Brain microvascular endothelial cell (primary cell): ENCODE results near the gene MSL3B.

Source experiments
- DNase-seq: peaks from one replicate; pipeline ENCODE4 v3.0.0-alpha.2; 2020
- H3K27ac ChIP-seq: fragments of 250-450 bp; sonication (Bioruptor Pico); 2 replicates; pipeline ENCODE4 v1.5.1; 2020; ENCODE audit warnings: mild to moderate bottlenecking, moderate library complexity
- H3K27me3 ChIP-seq: fragments of 250-450 bp; sonication (Bioruptor Pico); replicated peaks from 2 replicates; pipeline ENCODE4 v1.5.1; 2020; ENCODE audit warnings: mild to moderate bottlenecking
- H3K36me3 ChIP-seq: fragments of 250-450 bp; sonication (Bioruptor Pico); replicated peaks from 2 replicates; pipeline ENCODE4 v1.5.1; 2020; ENCODE audit warnings: mild to moderate bottlenecking
- H3K4me3 ChIP-seq: 2 replicates; pipeline ENCODE4 v1.5.1; 2011; ENCODE audit warnings: low read depth, mild to moderate bottlenecking, control low read depth, low read length, moderate library complexity
- CTCF ChIP-seq: IDR thresholded peaks from 2 replicates; pipeline ENCODE4 v1.5.1; 2011; ENCODE audit warnings: low read depth, mild to moderate bottlenecking, moderate library complexity, low read length, control low read depth, inconsistent platforms; ENCODE audit errors: missing control alignments
- in situ Hi-C: cut with HindIII; loops from 2 replicates; pipeline ENCODE4 v1.10.0; 2017; ENCODE audit warnings: low sequenced_read_pairs, low pct_ligation_motif_present

MSL3B gene

DNA sequence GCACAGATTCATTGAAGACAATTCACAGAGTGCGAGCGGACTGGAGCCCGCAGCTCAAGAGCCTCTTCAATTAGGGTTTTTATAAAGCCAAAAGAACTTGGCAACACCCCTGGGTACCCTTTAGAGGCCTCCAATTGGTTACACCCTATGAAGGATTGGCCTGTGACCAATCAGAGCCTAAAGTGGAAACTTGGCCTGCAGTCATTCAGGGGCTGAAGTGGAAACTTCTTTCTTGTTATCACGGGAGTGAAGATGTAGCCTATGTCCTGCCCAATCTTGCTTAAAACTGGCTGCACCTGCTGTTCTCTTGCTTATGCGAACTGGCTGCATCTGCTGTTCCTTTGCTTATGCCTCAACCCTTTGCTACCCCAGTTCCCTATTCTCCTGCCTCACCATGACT, 12.0 kb downstream of the MSL3B start:
- TF ChIP-seq CTCF: no peak
- Histone ChIP-seq H3K36me3 (no peaks in the 10 kb centered on the region), H3K27ac (no peak overlapping the region), H3K27me3 (no peaks in the 10 kb centered on the region), H3K4me3 (no peak overlapping the region)
- in situ Hi-C loops: no loop called here
- no peak for DNase-seq

DNA sequence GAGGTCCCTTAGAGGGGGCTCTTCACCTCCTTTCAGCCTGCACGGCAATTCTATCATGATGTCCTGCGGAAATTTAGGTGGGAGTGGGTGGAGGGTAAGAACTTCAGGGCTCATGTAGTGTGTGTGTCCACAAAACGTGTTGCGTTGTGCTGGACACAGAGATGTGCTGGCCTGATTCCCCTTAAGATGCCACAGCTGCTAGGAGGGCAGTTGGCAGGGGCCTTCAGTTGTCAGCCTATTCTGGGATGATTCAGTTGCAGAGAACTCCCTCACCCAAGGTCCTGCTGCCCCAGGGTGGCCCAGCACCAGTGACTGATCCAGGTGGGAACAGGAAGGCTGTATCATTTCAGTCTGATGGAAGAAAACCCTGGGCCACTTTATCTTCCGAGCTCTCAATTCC, 12.8 kb downstream of the MSL3B start:
- no peak overlapping the region for H3K4me3 ChIP-seq
- in situ Hi-C loops: no loop called here
- no peaks in the 10 kb centered on the region for H3K36me3 ChIP-seq
- H3K27me3 ChIP-seq: no peaks in the 10 kb centered on the region
- no peak overlapping the region for H3K27ac ChIP-seq
- no peak for TF ChIP-seq CTCF
- DNase-seq: no peak

GRCh38 chr2:233854241-233854981, 13.8 kb downstream of the MSL3B start, which contains the start of gene HJURP:
TSS of gene HJURP (minus strand) at chr2:233854535. CDS start at chr2:233854500, 35 bp downstream.
- in situ Hi-C loops: no loop called here
- Histone ChIP-seq H3K27me3 (no peaks in the 10 kb centered on the region), H3K36me3 (no peaks in the 10 kb centered on the region), H3K27ac (peak within 1 kb of the TSS; percentile 59), H3K4me3 (peak within 1 kb of the TSS; percentile 94)
- TF ChIP-seq CTCF: no peak
- peak; percentile 95 for DNase-seq

DNA sequence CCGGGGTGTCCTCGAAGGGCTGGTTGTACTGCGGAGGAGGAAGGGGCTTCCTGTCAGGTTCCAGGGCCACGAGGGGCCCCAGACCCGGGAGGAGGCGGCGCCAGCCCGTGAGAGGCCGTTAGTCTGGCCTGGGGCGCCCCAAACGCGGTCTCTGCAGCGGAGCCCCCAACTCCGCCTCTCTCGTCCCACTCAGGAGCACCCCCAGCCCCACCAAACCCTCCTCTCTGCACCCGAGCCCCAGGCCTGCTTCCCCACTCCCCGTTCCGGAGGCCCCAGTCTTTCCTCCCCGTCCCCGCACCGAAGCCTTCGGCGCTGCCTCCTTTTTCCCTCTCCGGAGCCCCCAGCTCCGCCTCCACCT, 14.3 kb downstream of the MSL3B start:
- H3K4me3 ChIP-seq: peak overlapping the region; percentile 94
- H3K27ac ChIP-seq: no peak overlapping the region
- in situ Hi-C loops: no loop called here
- TF ChIP-seq CTCF: no peak
- H3K36me3 ChIP-seq: no peaks in the 10 kb centered on the region
- no peak for DNase-seq
- no peaks in the 10 kb centered on the region for H3K27me3 ChIP-seq

GRCh38 chr2:233853353-233853752, 14.8 kb downstream of the MSL3B start:
- Histone ChIP-seq H3K27ac (no peak overlapping the region), H3K36me3 (no peaks in the 10 kb centered on the region), H3K4me3 (peak overlapping the region; percentile 94), H3K27me3 (no peaks in the 10 kb centered on the region)
- no peak for DNase-seq
- TF ChIP-seq CTCF: no peak
- in situ Hi-C loops: no loop called here

DNA sequence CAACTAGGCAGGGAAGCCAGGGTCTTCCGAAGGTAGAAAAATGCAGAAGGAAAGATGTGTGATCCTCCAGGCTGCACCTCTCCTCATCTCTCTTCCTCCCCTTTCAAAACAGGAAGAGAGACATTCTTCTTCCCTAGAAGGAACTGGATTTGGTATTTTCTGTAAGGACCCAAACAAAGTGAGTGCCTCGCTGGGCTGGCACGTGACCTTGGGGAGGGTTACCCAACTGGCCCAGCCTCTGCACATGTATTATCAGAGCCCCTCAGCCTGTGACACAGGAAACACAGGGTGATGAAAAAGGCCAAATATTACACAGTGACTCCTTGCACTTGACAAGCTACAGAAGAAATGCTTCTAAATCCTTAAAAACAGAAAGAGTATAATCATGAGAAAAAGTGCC, 16.1 kb downstream of the MSL3B start:
- Histone ChIP-seq H3K27me3 (no peaks in the 10 kb centered on the region), H3K4me3 (peak overlapping the region; percentile 94), H3K36me3 (no peaks in the 10 kb centered on the region), H3K27ac (no peak overlapping the region)
- no peak for DNase-seq
- in situ Hi-C loops: no loop called here
- no peak for TF ChIP-seq CTCF
